Activated T-cell treated with anti-CD3 and anti-CD28 coated beads, Interleukin-2, amount 50 U/mL, for 1 hour (primary cell): ENCODE measurements around the gene USP25.

Experiments
- DNase-seq: peaks from one replicate; pipeline ENCODE4 v3.0.0-alpha.2; 2020

Gene USP25

GRCh38 chr21:15764878-15765277 is 35.1 kb downstream of the USP25 start:
- no peak for DNase-seq

DNA sequence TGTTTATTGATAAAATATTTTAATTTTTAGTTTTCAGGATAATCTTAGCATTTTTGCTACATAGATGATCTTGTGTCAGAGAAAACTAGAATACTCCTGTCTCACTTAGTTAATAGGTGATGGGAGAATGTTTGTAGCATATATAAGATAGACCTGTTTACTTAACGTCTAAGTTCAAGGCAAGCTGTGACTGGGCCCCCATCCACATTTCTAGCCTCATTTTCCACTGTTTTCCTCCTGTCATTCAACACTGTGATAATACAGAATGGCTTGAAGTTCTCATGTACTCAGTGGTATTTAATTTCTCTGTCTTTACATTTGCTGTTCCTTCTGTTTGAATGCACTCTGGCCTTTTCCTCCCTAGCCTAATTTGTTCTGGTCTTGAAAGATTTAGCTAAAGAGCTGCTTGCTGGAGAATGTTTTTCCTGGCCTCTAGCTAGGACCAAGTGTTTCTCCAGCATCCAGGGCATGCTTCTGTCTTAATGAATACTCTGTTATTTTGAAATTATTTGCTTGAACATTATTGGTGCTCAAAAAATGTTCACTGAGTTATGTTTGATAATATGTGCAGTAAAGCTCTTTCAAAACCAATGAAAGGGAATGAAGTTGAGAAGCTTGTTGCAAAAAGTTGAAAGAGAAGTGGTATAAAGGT is 37.3 kb downstream of the USP25 start:
- DNase-seq = no peak

DNA sequence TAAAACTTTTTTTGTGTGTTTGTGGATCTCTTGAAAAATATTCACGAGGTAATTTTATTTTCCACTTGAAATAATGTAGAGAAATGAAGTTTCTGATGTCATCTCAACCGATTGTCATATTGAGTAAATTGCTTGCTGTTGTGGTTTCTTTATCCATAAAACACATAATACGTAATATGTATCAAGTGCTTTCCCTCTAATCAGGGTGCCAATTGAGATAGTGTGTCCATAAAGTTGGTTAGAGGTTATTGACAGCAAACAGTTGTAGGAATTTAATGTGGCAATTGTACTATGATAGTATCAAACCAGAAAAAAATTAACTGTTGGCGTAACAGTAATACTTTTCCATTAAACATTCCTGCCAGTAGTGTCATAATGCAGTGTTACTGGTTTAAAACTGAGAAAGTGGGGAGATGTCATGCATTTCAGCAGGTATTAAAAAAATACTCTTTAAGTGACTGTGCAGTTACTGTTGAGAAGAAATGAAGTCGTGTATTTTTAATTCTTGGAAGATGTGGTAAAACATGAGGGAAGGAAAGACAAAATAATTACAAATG is 38.3 kb downstream of the USP25 start:
- no peak for DNase-seq

DNA sequence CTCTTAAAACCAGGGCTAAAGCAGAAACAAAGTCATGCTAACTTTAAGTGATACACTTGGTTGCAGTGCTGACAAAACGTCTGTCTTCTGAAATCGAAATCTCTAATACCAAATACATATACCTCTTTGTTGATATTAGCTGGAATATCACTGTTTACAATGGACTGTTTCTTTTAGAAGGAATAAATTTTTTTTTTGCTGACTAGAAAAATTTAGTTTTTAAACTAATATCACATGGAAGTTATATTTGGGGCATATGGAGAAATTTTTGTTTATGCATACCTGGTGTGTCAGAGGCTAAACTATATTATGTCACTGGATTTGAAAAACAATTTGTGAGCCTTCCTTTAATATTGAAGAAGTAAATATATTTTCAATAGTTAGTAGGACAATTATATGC is 39.1 kb downstream of the USP25 start:
- no peak for DNase-seq

- DNase-seq = no peak
Observed at GRCh38 chr21:15771311-15771710, 41.5 kb downstream of the USP25 start.

GRCh38 chr21:15772654-15773053 is 42.9 kb downstream of the USP25 start:
- DNase-seq = no peak

- DNase-seq = no peak
Observed at GRCh38 chr21:15774590-15774989, 44.8 kb downstream of the USP25 start.

DNA sequence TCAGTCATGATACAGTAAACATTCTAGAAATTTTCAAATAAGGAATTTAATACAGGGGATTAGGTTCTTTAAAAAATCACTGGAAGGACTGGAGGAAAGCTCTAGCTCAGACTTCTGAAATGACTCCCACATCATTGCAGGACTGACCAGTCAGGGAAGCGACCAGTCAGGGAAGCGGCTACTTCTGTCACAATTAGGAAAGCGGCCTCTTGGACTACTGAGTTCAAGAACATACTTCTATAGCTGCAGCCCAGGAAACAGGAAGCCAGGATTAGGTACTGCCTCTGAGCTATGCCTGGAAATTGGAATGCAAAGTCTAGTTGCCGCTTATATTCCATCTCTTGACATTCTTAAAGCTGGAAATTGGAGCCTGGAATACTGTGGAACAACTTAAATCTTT is 45.5 kb downstream of the USP25 start:
- no peak for DNase-seq

DNA sequence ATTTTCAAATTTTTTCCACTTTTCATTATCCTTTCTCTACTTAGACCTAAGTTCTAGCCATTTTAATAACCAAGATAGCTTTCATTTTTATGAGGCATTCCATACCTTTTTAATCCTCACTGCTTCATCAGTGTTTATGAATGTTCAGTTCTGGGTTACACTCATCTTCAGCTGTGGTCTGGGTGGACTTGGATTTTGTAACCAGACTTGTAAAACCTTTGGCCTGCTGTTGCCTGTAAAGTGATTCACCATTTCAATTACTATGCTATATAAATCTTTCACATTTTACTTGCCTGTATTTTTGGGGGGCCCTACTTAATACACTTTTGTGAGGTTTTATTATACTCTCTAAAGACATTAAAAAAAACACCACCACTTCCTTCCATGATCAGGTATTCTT is 46.2 kb downstream of the USP25 start:
- no peak for DNase-seq

DNA sequence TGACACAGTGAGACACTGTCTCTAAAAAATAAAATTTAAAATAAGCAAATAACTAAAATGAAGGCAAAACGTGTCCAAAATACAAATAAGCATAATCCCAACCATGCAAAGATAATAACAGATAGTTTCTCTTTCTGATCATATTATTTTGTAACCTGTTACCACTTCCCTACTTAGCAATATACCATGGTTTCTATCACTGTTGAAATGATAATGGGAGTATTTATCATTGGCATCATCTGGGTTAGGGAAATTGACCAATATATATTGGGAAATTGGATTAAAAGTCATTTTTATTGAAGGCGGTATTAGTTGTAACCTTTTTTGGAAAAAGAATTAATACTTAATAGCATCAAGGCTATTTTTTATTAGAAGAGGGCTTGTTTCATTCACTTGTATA is 47.0 kb downstream of the USP25 start:
- DNase-seq = no peak

DNA sequence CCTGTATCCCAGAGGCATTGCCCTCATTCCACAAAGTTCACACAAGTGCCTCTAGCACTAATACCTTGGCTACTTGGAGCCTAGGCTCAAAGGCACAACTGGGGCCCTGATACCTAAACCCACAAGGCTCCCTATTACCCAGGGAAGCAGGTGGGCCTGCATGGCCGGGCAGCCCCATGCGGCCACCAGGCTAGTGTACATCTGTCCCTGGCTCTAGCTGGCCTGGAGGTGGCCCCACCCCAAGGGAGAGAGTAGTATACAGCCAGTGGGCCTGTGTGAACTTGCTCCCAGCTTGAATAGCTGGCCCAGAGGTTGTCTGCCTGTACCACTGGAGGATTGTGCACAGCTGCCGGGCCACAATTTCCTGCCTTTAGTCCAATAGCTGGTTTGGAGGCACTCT is 52.2 kb downstream of the USP25 start:
- DNase-seq = no peak

DNA sequence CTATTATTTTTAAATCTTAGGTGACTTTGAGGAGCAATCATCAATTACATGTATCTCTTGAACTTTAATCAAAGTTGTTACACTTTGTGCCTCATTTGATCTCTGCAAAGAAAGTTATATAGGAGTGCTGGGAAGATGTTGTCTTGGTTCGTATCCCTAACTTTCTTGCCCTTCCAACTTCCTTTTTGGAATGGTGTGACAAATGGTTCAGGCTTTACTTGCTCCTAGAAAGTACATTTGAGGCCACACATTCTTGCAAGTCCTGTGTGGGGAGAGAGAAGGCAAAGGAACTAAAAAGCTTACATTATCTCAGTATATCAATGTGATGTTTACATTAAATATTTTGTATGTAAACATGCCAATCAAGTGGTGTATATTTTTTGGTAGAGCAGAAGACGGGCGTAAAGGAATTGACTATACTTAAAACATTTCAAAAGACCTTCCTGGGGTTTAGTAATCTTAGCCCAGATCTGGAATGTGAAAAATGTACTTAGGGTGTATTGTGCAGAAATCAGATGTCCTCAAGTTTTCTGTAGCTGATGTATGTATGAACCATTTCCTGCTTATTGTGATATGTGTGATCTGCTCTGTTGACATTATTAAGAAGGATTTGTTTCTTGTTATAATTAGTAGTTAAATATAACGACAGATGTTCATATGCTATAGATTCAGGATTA is 59.2 kb downstream of the USP25 start:
- no peak for DNase-seq

GRCh38 chr21:15793109-15793508 is 63.3 kb downstream of the USP25 start:
- no peak for DNase-seq

DNA sequence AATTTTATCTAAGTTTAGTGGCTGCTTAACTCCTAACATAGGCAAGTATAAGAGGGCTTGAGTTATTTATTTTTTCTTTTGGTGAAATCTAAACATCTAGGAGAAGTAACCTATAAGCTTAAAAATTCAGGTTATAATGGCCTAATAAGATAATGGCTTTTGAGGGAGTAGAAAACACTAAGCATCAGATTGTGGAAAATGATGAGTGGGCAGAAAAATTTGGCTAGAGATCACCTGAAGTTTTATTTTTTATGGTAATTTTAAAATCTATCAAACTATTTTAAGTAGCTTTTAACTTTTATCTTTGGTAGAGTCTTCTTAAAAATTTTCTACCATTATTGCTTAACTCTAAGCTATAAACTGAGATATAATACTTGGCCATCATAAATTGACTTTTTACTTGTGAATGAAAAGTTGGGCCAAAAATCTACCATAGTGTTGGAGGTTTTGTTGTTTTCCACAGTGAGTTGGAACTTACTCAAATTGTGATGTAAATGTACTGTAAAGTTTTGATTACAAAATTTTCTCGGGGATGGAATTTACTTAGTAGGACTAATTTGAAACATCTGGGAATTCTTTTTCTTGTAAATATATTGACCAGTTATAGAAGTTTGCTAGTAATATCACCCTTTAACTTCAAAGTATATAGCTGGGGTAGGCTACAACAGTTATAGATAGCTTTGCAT is 63.9 kb downstream of the USP25 start:
- no peak for DNase-seq

DNA sequence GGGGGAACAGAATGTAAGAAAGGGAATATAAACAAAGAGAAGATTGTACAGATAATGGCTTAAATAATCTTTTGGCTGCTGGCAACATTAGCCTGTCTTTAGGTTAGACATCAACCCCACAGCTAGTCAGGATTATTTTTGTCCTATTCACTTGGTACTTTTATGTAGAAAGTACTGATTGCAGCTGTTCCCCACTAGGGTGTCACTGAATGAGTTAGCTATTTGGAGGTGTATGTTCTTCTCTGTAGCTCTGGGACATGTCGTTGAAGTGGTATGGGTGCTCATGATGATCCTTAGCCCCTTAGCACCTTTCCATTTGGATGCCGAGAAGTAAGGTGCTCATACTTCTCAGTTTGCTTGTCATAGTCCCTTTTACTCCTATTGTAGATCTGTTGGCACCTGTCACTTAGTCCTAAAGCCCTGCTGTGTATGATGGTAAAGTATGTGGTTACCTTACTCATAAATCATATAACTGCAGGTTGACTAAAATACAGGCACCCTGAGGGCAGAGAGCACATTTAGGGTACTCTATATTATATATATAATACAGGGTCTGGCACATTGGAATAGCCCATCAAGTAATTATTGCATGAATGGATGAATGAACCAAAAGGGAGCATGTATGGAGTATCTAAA is 64.6 kb downstream of the USP25 start:
- DNase-seq = no peak

DNA sequence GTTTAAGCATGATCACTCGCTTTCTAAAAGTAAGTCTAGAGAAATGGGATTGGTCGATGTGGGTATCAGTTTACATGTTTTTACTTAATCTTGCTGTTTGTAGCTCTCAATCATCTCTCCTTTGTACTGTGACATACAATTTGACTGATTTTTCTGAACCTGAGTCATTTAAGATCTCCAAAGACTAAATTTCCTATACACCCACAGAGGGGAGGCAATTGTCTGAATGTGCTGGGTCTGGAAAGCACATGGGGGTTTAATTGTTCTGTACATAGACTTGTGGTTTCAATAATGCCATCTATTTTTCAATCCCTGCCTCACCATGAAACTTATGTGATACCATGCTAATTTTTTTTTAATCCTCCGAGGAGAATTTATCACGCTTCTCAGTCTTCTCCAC is 65.8 kb downstream of the USP25 start:
- DNase-seq = no peak

DNA sequence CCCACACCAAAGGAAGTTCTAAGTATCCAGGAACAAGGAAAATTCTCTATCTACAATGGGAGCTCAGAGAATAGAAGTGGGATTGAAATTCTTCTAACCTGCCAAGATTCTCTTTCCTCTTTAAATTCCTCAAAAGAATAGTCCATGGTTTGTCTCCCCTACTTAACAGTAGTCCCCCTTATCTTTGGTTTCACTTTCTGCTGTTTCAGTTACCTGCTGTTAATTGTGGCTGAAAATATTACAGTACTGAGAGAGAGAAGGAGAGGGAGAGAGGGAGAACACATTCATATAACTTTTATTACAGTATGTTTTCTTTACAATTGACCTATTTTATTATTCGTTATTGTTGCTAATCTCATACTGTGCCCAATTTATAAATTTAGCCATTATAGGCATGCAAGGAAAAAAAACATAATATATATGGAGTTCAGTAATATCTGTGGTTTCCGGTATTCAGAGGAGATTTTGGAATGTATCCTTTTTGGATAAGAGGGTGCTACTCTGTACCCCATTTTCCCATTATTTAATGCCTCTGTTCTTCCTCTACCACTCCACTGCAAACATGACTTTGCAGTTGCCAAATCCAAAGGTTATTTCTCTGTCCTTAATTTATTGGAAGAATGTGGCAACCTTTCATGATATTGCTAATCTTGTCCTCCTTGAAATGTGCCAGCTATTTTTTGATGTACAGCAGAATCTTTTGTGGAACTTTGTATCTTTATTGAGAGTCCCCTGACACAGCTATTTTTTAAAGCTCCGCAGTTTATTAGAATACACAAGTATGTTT is 68.0 kb downstream of the USP25 start:
- DNase-seq = no peak

DNA sequence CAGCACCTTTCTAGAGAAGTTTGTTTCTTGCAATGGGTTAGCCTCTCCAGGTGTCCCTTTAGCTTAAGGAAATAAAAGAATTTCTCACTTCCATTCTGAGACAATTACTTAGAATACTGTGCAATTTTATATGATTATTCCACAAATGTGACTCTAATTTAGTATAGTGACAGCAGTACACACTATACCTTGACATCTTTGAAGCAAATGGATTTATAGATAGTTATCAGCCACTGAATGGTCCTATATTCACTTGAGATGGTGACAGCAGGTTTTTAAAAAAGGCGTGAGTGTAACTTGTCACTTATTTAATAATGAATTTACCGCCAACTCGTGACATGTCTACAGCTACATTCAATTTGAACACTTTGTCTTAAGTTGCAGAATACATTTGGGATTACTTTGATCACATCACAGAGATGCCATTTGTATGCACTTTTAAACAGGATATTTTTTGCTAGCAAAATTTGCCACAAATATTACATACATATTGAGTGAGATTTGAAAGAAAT is 71.6 kb downstream of the USP25 start:
- no peak for DNase-seq

- no peak for DNase-seq
Observed at GRCh38 chr21:15804247-15805005, 74.6 kb downstream of the USP25 start.

GRCh38 chr21:15809065-15809464 is 79.3 kb downstream of the USP25 start:
- DNase-seq = no peak

DNA sequence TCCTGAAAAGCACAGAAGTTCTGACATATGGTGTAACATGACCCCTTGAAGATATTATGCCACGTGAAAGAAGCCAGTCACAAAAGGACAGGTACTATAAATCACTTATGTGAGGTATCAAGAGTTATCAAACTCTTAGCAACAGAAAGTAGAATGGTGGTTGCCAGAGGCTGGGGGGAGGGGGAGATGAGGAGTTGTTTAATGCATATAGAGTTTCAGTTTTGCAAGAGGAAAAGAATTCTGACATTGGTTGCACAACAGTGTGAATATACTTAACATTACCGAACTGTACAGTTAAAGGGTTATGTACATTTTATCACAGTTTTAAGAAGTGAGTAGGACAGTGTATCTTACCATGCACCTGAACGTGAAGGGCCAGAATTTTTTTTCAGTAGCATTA is 80.0 kb downstream of the USP25 start:
- DNase-seq = no peak

GRCh38 chr21:15815285-15815684 is 85.5 kb downstream of the USP25 start:
- DNase-seq = no peak
